Stimulated activated CD4-positive, alpha-beta T cell treated with anti-CD3 and anti-CD28 coated beads, Interleukin-4, amount 100 ng/mL, for 1 hour (primary cell): ENCODE data around the gene CLEC12A.
"Not testable (repeated sequence)": the region's sequence is repeated elsewhere in the genome, so short reads cannot be mapped to it uniquely, and the experiment has no call there.

Source experiments
- DNase-seq: peaks from one replicate; pipeline ENCODE4 v3.0.0-alpha.2; 2020

CLEC12A gene

DNA sequence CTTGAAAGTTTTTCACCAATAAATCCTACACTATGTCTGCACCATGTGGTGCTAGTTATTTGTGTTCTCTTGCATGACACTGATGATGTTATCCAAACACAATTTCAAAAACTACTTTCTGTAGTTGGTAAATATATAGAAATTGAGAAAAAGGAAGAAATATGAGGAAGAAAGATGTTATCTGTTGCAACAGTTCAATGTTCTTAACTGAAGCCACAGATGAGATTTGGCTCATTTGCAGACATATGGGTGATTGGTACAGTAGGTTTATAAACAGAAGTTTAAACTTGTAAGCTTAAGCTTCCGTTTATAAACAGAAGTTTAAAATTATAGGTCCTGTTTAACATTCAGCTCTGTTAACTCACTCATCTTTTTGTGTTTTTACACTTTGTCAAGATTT lies at the start of gene CLEC12A:
Gene CLEC12A (plus strand): TSS at position 229 of the 400 bp plus-strand sequence. CDS start 188 bp downstream, outside the sequence.
- DNase-seq = no peak

DNA sequence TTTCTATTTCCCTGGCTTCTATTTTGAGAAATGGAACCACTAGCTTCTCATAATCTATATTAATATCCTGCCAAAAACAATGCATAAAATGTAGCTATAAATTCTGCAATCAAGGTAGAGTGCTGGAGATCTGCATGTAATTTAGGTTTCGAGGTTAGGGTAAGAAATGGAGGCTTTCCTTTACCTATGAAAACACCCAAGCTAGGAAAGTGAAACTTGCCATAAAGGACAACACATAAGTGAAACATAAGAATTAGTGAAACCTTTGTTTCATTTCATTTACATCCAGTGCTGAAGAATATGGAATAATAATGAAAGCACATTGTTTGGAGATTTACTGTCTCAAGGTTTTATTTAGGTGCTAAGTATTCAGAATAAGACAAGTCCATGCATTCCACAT lies 48.8 kb upstream of the CLEC12A start:
- DNase-seq = no peak

DNA sequence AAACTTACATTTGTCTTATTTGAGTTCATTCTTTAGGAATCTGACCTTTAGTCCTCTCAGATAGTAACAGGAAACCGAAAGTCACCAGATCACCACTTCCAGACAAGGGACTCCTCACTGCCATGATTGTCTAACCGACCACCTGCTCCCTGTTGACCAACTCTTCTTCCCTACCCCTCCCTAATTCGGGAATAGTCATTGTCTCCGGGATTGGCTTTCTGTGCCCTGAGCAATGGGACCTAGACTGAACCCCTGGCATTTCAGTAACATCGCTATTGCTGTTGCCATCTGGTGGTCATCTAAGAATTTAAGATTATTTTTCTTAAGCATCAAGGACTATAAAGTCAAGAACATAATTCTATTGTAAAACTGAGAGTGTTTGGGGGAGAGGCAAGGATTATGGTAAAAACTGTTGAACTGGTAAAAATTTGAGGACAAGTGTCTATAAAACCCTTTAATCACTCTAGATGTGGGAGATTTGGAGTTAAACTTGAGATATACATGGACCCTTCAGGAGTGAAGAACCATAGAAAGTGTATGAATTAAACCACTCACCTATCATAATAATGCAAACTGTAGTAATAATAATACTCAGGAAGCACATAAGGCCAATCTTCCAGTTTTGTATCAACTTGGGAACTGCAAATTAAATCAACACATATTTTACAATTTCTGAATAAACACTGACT lies 45.4 kb upstream of the CLEC12A start:
- DNase-seq = no peak

DNA sequence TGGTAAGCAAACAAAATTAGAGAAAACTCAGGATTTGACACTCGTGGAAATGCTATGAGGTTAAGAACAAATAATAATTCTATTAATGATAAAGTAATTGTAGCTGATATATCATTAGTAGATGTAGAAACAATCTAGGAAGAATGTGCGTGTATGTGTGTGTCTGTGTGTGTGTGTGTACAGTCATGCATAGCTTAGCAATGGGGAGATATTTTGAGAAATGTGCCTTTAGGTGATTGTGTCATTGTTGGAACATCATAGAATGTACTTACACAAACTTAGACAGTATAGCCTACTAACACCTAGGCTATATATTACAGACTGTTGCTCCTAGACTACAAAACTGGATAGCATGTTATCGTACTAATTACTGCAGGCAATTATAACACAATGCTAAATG lies 44.3 kb upstream of the CLEC12A start:
- DNase-seq = no peak

GRCh38 chr12:9928607-9929006 lies 42.6 kb upstream of the CLEC12A start:
- no peak for DNase-seq

GRCh38 chr12:9931245-9931644 lies 40.0 kb upstream of the CLEC12A start:
- no peak for DNase-seq

DNA sequence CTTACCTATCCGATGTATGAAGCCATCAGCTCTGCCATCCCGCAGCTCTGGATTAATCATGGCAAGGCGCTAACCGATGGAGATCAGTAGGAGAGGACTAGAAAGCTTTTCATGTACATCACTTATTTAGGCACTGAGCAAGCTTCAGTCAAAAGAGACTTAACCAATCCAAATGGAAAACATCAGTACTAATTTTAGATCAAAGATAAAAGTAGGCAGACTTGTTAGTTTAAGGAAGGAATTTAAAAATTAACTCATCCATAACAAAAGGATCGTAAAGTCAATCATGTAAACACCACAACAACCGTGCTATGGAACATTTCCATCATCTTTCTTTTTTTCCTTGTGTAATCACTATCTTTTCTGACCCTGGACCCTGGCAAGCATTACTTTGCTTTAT lies 38.9 kb upstream of the CLEC12A start, which contains the start of gene CLEC2A:
Gene CLEC2A (minus strand): TSS at position 101 of the 400 bp plus-strand sequence. CDS start 41 bp downstream, at position 60.
- DNase-seq = no peak

DNA sequence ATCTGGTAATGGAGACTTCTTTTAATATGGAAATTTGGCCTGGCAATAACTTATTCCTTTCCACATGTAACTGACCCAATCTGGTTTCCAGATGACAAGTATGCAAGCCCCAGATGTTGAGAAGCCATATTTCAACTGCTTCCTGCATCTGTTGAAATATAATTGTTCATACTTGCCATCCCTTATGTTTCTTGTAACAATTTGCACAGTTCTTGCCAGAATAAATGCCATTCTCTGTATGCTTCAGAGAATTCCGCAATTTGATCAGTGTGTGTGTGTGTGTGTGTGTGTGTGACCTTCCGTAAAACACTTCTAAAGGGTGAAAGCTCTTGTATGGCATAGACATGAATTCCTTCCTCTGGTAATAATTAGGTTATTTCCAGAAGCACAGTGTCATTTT lies 37.3 kb upstream of the CLEC12A start:
- DNase-seq = no peak

DNA sequence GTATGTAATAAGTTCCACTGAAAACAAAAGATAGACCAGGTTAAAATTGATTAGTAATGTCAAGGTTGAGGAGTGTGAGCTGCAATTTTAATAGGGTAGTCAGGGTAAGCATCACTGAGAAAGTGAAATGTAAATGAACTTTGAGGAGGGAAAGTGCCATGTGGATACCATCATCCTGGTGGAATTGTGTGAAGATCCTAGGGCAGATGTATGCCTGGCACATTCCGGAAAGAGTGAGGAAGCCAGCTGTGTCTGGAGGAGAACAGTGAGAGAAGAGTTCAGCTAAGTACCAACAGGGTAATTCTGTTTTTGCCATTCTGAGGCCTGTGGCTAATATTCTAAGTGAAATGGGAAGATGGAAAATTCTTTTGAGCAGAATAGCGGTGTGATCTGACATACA lies 36.2 kb upstream of the CLEC12A start:
- DNase-seq = no peak

DNA sequence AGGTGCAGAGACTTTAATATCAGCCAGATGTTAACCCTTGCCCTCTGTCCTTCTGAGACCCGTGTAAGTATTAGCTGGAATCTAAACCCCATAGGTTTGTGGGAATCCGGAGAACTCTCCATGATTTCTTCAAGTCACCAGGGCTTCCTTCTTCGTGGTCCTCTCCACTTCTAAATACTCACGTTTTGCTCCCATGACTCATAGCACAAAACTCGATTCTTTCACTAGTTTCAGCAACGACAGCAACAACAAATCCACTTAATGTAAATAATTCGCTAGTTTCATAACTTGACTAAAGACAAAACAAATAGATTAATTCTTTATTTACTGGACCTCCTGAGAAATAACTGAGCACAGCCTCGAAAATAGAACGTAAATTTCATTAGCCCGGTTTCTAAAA lies 34.6 kb upstream of the CLEC12A start:
- DNase-seq = no peak

GRCh38 chr12:9940375-9940774 lies 30.8 kb upstream of the CLEC12A start:
- DNase-seq = no peak

GRCh38 chr12:9941838-9942237 lies 29.4 kb upstream of the CLEC12A start:
- DNase-seq = no peak

DNA sequence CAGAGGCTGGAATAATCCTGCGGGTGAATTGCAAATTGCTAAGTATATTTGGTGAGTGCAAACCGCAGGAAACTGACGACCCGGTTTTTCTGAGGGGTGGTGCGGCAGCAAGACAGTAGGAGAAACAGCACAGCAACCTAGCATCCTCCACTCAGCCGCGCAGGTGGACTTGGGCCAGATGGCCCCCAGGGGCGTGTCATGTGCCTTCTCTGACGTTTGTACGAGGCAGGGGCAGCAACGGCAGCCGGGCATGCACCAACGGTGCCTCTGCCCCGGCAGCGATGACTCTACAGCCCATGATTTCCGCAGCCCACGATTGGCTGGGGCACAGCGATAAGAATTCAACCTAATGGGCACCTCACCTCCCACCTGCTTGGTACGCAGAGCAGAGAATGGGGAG lies 28.0 kb upstream of the CLEC12A start:
- DNase-seq = no peak

DNA sequence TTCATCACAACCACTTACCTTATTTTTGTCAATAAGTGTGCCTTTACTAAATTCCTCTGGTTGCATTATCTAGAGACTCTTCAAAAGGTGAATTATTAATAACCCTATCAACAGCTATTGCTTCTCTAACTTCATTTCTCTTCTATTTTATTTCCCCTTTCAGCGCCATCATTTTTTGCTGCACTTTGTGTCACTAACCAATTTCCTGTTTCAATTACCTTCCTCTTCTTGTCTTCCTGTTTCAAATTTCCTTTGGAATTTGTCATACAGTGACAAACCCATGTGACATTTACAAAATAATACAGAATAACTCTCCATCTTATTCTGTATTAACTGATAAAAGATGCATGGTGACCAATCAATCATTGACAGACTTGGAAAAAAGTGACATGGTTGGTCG lies 26.8 kb upstream of the CLEC12A start:
- DNase-seq = no peak

- DNase-seq = no peak
These were observed 23.5 kb upstream of the CLEC12A start for GRCh38 chr12:9947674-9948073.

DNA sequence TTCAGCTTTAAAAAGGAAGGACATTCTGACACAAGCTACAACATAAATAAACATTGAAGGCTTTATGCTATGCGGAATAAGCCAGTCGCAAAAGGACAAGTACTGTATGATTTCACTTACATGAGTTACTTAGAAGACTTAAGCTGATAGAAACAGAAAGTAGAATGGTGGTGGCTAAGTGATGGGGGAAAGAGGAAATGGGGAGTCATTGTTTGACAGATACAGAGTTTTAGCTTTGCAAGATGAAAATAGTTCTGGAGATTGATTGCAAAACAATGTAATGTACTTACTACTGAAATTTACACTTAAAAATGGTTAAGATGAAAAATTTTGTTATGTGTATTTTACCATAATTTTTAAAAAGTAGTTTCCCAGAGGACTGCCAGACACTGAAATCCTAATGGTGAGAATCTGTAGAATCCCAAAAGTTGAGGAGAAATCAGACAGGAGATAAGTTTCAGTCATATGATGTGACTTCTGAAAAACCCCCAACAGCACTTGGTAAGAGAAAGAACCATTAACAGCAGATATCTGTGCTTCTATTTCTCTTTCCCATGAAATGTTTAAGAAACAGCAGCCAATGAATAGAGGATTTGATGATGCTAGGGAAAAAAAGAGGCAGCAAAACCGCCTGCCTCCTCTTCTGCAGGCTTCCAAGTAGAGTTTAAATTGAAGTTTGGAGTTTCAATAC lies 22.5 kb upstream of the CLEC12A start:
- DNase-seq = no peak

DNA sequence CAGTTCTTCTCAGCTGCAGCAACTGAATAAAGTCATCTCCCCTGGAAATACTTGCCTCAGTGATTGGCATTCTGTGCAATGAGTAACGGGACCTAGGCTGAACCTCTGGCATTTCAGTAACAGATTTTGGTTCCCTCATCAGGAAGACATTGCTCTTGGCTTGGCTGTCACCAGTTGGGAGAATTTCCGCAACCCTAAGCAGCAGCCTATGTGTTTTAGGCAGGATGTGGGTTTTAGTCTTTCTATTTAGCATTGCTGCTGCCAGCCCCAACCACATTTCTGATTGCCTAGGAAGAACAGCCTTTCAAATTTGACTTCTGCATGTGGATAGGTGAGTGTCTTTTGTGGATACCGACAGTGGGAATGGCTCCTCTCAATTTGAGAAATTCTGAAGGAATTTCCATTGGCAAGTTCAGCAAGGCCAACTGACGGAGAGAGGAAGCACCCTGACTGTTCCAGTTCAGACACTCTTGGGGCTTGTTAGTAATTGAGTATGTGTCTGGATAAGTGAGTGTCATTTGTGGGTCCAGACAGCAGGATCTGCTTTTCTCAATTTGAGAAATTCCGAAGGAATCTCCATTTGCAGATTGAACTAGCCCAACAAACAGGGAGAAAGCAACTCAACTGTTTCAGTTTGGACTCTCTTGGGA lies 20.1 kb upstream of the CLEC12A start:
- DNase-seq = no peak

DNA sequence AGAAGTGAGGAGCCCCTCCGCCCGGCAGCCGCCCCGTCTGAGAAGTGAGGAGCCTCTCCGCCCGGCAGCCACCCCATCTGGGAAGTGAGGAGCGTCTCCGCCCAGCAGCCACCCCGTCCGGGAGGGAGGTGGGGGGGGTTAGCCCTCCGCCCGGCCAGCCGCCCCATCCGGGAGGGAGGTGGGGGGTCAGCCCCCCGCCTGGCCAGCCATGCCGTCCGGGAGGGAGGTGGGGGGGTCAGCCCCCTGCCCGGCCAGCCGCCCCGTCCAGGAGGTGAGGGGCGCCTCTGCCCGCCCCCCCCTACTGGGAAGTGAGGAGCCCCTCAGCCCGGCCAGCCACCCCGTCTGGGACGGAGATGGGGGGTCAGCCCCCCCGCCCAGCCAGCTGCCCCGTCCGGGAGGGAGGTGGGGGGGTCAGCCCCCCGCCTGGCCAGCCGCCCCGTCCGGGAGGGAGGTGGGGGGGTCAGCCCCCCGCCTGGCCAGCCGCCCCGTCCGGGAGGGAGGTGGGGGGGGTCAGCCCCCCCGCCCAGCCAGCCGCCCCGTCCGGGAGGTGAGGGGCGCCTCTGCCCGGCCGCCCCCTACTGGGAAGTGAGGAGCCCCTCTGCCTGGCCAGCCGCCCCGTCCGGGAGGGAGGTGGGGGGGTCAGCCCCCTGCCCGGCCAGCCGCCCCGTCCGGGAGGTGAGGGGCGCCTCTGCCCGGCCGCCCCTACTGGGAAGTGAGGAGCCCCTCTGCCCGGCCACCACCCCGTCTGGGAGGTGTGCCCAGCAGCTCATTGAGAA lies 18.1 kb upstream of the CLEC12A start:
- DNase-seq = not testable (repeated sequence)

- no peak for DNase-seq
These were observed 13.4 kb upstream of the CLEC12A start for GRCh38 chr12:9957834-9958233.

DNA sequence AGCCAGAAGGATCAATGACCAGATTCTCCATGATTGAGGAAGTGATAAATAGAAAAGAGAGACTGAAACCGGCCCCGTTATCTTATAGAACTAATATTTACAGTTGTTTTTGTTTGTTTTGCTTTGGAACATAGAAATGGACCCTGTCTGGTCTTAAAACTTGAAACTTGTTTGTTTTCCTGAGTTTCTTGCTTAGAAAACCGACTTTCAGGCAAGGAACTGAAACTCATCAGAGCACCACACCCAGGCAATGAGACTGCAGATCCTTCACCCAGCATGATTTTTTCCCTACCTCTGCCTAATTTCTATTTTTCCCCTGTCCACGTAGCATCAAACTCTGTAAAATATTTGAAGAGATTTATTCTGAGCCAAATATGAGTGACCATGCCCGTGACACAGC lies 10.6 kb upstream of the CLEC12A start:
- no peak for DNase-seq

DNA sequence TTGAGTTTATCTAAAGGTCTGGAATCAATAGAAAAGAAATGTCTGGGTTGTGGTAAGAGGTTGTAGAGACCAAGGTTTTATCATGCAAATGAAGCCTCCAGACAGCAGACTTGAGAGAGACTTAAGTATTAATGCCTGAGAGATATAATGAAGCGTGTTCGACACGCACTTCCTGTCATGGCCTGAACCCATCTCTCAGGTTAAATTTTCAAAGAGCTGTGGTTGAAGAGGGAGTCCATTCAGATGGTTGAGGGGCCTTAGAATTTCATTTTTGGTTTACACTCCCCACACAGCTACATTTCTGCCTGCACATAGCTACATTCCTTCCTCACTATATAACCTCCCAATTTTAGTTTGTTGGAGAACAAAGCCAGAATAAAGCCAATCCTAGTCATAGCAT lies 10.1 kb upstream of the CLEC12A start:
- no peak for DNase-seq

GRCh38 chr12:9961901-9962300 lies 9.3 kb upstream of the CLEC12A start:
- no peak for DNase-seq

GRCh38 chr12:9969673-9970072 lies 1.5 kb upstream of the CLEC12A start:
- DNase-seq = no peak
